GM18502 (cell line): Measurements from ENCODE around the gene SPATA2.
"Not testable (repeated sequence)": the region's sequence is repeated elsewhere in the genome, so short reads cannot be mapped to it uniquely, and the experiment has no call there.

Experiments used
- ATAC-seq: cut with Tn5 transposase; IDR thresholded peaks from one replicate; pipeline ENCODE4 v1.9.1; 2021; ENCODE audit warnings: mild to moderate bottlenecking; ENCODE audit not compliant: unreplicated experiment, poor library complexity

SPATA2 gene

DNA sequence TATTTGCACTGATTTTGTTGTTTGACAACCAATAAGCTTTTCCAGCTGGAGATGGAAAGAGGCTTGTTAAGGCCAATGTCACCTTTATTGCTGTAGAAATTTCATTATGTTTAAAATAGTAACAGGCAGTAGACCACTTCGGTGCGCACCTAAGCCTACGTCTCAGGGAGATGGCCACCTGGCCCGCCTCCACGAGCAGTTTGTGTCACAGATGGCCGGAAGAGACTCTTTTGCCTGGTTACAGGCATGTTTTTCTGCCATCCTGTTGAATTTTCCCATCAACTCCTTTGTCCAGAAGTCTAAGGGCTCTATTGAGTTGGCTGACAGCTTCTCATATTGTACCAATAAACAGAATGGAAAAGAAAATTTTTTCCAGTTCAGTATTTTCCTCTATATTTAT lies 51.7 kb downstream of the SPATA2 start:
- ATAC-seq = no peak

GRCh38 chr20:49862607-49863200 lies 52.6 kb downstream of the SPATA2 start:
- no peak for ATAC-seq

DNA sequence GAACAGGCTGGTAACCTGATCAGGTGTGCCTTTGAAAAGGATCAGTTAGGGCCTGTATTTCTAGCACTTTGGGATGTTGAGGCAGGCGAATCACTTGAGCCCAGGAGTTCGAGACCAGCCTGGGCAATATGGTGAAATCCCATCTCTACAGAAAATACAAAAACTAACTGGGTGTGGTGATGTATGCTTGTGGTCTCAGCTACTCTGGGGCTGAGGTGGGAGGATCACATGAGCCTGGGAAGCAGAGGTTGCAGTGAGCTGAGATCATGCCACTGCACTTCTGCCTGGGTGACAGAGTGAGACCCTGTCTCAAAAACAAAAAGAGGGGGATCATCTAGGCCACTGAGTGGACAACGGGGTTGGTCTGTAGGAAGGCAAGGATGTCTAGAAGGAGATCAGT lies 54.1 kb downstream of the SPATA2 start:
- not testable (repeated sequence) for ATAC-seq

DNA sequence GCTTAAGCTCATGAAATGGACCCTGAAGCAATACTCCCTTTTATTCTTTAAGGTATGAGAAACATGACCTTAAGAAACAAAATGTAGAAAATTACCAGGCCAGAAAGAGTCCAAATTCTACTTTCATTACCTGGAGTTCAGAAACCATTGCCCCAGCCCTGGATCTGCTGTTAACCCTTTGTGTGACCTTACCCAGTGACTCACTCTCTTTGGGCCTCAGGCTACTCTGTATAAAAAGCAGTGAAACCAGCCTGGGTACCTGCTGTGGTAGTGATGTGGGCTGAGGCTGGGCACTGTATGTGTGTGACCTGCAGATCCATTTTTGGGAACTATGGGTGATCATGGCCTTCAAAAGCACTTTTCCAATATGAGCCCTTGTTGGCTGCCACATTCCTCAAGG lies 55.5 kb downstream of the SPATA2 start:
- no peak for ATAC-seq

GRCh38 chr20:49859011-49859410 lies 56.3 kb downstream of the SPATA2 start:
- no peak for ATAC-seq

DNA sequence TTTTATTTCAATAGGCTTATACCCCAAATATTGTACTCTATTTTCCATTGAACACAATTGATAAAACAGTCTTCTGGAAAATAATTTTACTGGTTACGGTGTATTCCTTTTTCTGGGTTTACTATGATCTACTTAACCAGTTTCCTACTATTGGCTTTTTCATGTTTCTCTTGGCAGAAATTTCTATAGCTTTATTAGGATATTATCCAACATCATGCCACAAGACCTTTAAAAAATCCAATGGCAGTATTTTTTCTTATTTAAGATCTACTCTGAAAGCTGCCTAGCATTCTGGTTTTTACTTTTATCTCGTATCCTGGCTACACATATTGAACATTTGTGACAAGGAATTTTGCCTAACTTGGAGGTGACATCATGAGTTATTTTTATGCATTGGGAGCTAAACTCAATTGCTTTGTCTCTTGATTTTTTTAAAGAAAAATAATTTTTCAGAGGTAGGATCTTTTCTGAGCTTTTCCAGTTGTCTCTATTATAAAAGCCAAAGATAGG lies 57.2 kb downstream of the SPATA2 start:
- ATAC-seq = no peak

DNA sequence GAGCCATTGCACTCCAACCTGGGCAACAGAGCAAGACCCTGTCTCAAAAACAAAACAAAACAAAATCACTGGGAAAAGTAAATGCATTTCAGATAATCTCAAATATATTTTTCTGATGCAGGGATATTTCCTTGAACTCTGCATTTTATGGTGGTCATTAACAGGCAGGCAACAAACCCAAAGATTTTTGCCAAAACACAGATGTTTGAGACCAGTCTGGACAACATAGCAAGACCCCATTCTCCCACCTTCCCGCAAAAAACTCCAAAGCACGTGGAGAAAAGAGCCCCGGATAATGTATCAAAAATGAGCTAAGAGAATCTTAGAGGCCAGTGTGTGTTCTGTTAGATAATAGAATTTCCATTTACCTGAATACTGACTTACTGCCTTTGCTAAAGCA lies 58.4 kb downstream of the SPATA2 start:
- ATAC-seq = no peak

GRCh38 chr20:49854190-49854875 lies 61.0 kb downstream of the SPATA2 start:
- no peak for ATAC-seq

DNA sequence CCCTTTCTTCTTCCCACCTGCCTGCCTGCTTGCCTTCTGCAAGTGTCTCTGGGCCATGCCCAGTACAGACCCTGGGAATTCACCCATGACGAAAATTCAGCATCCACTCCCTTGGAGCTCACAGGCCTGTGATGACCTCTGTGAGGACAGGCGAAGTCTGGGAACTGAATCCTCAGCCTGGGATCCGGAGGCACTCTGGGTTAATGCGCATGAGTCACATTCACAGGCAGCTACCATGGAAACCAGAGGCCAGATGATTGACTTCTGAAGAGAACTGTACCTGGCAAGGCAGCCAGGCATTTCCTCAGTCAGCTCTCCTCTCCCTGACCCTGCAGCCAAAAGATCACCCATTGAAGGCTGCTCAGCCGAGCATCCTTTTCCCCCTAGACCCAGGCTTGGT lies 61.7 kb downstream of the SPATA2 start:
- no peak for ATAC-seq
